ENCODE measurements around the gene BICD2.

The BICD2 gene

DNA sequence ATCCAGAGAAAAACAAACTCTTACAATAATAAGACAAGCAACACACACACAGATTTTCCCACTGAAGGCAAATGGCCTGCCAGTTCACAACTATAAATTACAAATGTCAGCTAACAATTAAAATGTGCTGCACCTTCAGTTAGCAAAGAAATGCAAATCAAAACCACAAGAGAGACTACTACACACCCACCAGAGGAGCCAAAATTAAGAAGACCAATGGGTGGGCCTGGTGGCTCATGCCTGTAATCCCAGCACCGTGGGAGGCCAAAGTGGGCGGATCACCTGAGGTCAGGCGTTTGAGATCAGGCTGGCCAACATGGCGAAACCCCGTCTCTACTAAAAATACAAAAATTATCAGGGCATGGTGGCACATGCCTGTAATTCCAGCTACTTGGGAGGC lies 79.6 kb downstream of the BICD2 start:
- TF ChIP-seq, protein P1, sequence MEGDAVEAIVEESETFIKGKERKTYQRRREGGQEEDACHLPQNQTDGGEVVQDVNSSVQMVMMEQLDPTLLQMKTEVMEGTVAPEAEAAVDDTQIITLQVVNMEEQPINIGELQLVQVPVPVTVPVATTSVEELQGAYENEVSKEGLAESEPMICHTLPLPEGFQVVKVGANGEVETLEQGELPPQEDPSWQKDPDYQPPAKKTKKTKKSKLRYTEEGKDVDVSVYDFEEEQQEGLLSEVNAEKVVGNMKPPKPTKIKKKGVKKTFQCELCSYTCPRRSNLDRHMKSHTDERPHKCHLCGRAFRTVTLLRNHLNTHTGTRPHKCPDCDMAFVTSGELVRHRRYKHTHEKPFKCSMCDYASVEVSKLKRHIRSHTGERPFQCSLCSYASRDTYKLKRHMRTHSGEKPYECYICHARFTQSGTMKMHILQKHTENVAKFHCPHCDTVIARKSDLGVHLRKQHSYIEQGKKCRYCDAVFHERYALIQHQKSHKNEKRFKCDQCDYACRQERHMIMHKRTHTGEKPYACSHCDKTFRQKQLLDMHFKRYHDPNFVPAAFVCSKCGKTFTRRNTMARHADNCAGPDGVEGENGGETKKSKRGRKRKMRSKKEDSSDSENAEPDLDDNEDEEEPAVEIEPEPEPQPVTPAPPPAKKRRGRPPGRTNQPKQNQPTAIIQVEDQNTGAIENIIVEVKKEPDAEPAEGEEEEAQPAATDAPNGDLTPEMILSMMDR (IDR thresholded peaks at IDR 0.05) = no peak
- H3K36me3 Mint-ChIP-seq (ENCODE audit: low read depth) = no peaks in the 10 kb centered on the region
- no peaks in the 10 kb centered on the region for H3K4me1 Mint-ChIP-seq
- no peak overlapping the region for H3K27ac Mint-ChIP-seq
- peaks cover 6% of the 10 kb centered on the region for H3K27me3 Mint-ChIP-seq (ENCODE audit: low read depth, poor library complexity)
- H3K9me3 Mint-ChIP-seq = peaks cover 9% of the 10 kb centered on the region
- H3K4me3 Mint-ChIP-seq = no peak overlapping the region
- DNase-seq = no peak

DNA sequence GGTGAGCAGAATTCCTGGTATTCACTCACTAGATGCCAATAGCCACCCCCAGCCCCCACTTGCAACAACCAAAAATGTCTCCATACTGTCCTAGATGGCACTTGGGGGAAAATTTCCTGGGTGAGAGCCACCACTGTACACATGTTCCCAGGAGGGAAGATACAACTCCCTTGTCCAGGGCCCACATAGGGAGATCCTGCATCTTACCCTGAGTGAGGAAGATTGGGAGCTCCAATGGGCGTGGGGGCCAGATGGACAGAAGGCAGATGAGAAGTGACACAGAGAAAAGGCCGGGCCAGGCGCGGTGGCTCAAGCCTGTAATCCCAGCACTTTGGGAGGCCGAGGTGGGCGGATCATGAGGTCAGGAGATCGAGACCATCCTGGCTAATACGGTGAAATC lies 82.4 kb downstream of the BICD2 start:
- Mint-ChIP-seq H3K4me3 (no peak overlapping the region), H3K4me1 (no peaks in the 10 kb centered on the region), H3K27ac (no peak overlapping the region), H3K36me3 (ENCODE audit: low read depth) (no peaks in the 10 kb centered on the region), H3K27me3 (ENCODE audit: low read depth, poor library complexity) (peaks cover 6% of the 10 kb centered on the region), H3K9me3 (no peaks in the 10 kb centered on the region)
- TF ChIP-seq, protein P1 (IDR thresholded peaks at IDR 0.05) = no peak
- no peak for DNase-seq

DNA sequence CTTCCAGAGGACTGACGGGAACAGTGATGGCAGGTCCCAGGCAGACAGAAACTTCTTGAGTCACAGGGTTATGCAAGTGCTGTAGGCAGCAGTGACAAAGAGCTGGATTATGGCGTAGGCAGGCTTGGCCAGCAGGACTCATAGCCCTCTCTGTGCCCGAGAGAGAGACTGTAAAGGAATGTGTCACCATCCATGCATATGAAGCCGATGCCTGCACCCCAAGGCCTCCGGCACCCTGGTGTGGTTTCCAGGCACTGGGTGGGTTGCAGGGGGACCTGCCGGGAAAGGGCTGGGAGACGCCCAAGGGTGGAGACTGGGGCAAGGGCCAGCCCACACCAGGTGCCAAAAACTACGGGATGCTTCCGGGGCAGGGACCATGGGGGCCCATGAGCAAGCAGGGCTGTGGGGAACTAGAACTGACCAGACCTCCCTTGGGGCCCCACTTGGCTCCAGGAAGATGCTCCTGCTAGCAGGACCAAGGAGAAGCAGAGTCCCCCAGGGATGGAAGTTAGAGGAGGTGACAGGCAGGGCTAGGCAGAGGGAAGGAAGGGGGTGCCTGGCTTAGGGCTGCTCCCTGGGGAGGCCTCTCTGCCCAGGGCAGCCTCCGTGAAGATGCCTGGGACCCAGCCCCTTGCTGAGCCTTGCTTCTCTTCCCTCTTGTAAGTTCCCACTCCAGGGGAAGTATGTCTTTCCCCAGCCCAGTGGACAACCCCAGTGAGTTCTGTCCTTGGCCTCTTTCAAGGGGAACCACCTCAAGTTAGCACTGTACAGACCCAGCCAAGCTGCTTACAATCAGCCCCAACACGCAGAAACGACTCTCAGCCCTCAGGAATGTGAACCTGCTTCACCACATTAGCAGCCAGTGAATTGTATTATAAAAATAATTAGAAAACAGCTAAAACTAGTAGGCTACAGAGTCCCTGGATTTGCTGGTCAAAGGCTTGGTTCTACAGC lies 84.2 kb downstream of the BICD2 start:
- Mint-ChIP-seq H3K4me3 (no peak overlapping the region), H3K4me1 (no peaks in the 10 kb centered on the region), H3K27me3 (ENCODE audit: low read depth, poor library complexity) (peaks cover 6% of the 10 kb centered on the region), H3K27ac (no peak overlapping the region), H3K36me3 (ENCODE audit: low read depth) (no peaks in the 10 kb centered on the region), H3K9me3 (no peaks in the 10 kb centered on the region)
- DNase-seq = no peak
- TF ChIP-seq, protein P1 (IDR thresholded peaks at IDR 0.05) = no peak

DNA sequence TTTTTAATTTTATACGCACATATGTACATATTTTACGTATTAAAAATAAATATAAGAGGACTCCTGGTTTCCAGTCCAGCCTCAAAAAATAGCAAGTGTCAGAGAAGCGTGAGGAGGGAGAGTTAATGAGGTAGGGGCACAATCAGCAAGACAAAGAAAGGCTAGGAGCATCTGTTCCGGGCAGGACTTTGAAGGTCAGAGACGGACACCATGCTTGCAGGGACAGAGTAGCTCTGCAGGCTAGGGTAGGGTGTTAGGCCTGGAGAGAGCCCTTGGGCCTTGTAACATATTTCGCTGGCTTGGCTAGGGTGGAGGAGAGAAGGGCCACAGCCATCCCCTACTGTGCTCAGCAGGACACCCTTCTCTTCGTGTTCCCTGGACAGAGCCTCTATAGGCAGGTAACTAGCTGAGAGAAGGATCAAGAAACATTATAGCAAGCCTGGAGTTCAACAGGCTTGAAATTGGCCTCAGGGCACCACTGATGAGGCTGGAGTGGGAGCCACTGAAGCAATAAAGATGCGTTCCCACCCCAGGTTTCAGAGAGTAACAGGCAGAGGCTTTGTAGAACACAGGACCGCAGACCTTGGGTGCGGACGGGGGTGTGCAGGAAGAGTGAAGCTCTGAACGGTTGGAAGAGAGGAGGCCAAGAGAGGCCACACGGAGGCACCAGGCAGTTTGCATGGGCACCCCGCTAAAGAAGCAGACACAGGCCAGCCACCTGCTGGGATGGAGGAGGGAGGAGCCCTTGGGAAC lies 85.0 kb downstream of the BICD2 start:
- DNase-seq = no peak
- peaks cover 3% of the 10 kb centered on the region for H3K36me3 Mint-ChIP-seq (ENCODE audit: low read depth)

DNA sequence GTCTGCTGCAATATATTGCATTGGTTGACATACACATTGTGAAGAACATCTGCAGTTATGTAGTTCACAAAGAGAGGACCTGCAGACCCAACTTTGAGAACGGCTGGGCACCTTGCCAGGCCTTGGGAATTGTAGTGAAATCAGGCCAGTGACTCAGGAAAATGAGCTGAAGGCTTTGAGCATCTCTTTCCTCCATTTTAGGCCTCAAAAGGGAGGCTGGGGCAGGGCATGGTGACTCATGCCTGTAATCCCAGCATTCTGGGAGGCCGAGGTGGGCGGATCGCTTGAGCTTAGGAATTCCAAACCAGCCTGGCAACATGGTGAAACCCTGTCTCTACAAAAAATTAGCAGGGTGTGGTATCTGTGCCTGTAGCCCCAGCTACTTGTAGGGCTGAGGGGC lies 93.3 kb downstream of the BICD2 start:
- Mint-ChIP-seq H3K9me3 (no peaks in the 10 kb centered on the region), H3K27me3 (ENCODE audit: low read depth, poor library complexity) (peaks cover 5% of the 10 kb centered on the region), H3K4me1 (peaks cover 25% of the 10 kb centered on the region), H3K4me3 (peak overlapping the region; percentile 92), H3K36me3 (ENCODE audit: low read depth) (peaks cover 11% of the 10 kb centered on the region), H3K27ac (no peak overlapping the region)
- TF ChIP-seq, protein P1 (IDR thresholded peaks at IDR 0.05) = no peak
- no peak for DNase-seq

More for the DNA sequence above, 85.0 kb downstream of the BICD2 start:
- Mint-ChIP-seq H3K4me1 (no peaks in the 10 kb centered on the region), H3K27me3 (ENCODE audit: low read depth, poor library complexity) (peaks cover 6% of the 10 kb centered on the region), H3K9me3 (no peaks in the 10 kb centered on the region), H3K27ac (no peak overlapping the region), H3K4me3 (no peak overlapping the region)
- TF ChIP-seq, protein P1 (IDR thresholded peaks at IDR 0.05) = no peak

Measured in nephron progenitor cell (in vitro differentiated cells).